ENCODE data around the gene NOC4L. TPM values are rescaled to one million over a fixed set of nuclear protein-coding genes. Genes with fewer than 3 reads are reported as not detected.

NOC4L gene
- total RNA-seq, 3 donors from 2014 or later, result 85.3 to 92.5 (median 89.0) TPM

- Mint-ChIP-seq H3K27me3 (ENCODE audit: low read depth) (no peaks in the 10 kb centered on the region), H3K36me3 (ENCODE audit: insufficient read depth) (no peaks in the 10 kb centered on the region), H3K4me3 (no peak overlapping the region), H3K9me3 (no peaks in the 10 kb centered on the region), H3K4me1 (ENCODE audit: low read depth) (peaks cover 11% of the 10 kb centered on the region)
- peak in 1 of 2 donors; percentile 11 for ATAC-seq
- no peak for DNase-seq
Observed at GRCh38 chr12:132161796-132162507, 17.7 kb downstream of the NOC4L start.

- H3K9me3 Mint-ChIP-seq, result no peaks in the 10 kb centered on the region
- H3K4me3 Mint-ChIP-seq, result no peak overlapping the region
- H3K4me1 Mint-ChIP-seq (ENCODE audit: low read depth), result peaks cover 12% of the 10 kb centered on the region
- H3K36me3 Mint-ChIP-seq (ENCODE audit: insufficient read depth), result no peaks in the 10 kb centered on the region
- DNase-seq (no peak), ATAC-seq (peak; percentile 30 to 53)
- H3K27me3 Mint-ChIP-seq (ENCODE audit: low read depth), result no peaks in the 10 kb centered on the region
Observed at GRCh38 chr12:132162508-132163031, 18.3 kb downstream of the NOC4L start.

GRCh38 chr12:132163041-132163910 is 19.0 kb downstream of the NOC4L start:
- no peaks in the 10 kb centered on the region for H3K36me3 Mint-ChIP-seq (ENCODE audit: insufficient read depth)
- ATAC-seq (peak in 1 of 2 donors; percentile 24), DNase-seq (no peak)
- H3K4me1 Mint-ChIP-seq (ENCODE audit: low read depth), result peaks cover 17% of the 10 kb centered on the region
- peak overlapping the region; percentile 53 for H3K4me3 Mint-ChIP-seq
- no peaks in the 10 kb centered on the region for H3K27me3 Mint-ChIP-seq (ENCODE audit: low read depth)
- no peaks in the 10 kb centered on the region for H3K9me3 Mint-ChIP-seq

GRCh38 chr12:132163911-132164288 is 19.6 kb downstream of the NOC4L start:
- DNase-seq, result no peak
- ATAC-seq, result no peak
- Mint-ChIP-seq H3K4me1 (ENCODE audit: low read depth) (peaks cover 17% of the 10 kb centered on the region), H3K9me3 (no peaks in the 10 kb centered on the region), H3K4me3 (no peak overlapping the region), H3K36me3 (ENCODE audit: insufficient read depth) (no peaks in the 10 kb centered on the region), H3K27me3 (ENCODE audit: low read depth) (no peaks in the 10 kb centered on the region)

- no peak for ATAC-seq
- Mint-ChIP-seq H3K27me3 (ENCODE audit: low read depth) (no peaks in the 10 kb centered on the region), H3K36me3 (ENCODE audit: insufficient read depth) (no peaks in the 10 kb centered on the region), H3K4me3 (no peak overlapping the region), H3K4me1 (ENCODE audit: low read depth) (peaks cover 17% of the 10 kb centered on the region), H3K9me3 (no peaks in the 10 kb centered on the region)
- DNase-seq, result no peak
Observed at GRCh38 chr12:132164426-132164825, 20.2 kb downstream of the NOC4L start.

- Mint-ChIP-seq H3K36me3 (ENCODE audit: insufficient read depth) (no peaks in the 10 kb centered on the region), H3K9me3 (no peaks in the 10 kb centered on the region), H3K4me3 (no peak overlapping the region), H3K27me3 (ENCODE audit: low read depth) (no peaks in the 10 kb centered on the region), H3K4me1 (ENCODE audit: low read depth) (peaks cover 16% of the 10 kb centered on the region)
- DNase-seq, result no peak
- no peak for ATAC-seq
Observed at GRCh38 chr12:132165584-132165983, 21.3 kb downstream of the NOC4L start.

- H3K36me3 Mint-ChIP-seq (ENCODE audit: insufficient read depth), result no peaks in the 10 kb centered on the region
- DNase-seq (no peak), ATAC-seq (no peak)
- H3K9me3 Mint-ChIP-seq, result no peaks in the 10 kb centered on the region
- H3K4me1 Mint-ChIP-seq (ENCODE audit: low read depth), result peaks cover 16% of the 10 kb centered on the region
- no peaks in the 10 kb centered on the region for H3K27me3 Mint-ChIP-seq (ENCODE audit: low read depth)
- no peak overlapping the region for H3K4me3 Mint-ChIP-seq
Observed at GRCh38 chr12:132166093-132166492, 21.8 kb downstream of the NOC4L start.

GRCh38 chr12:132166801-132167591 is 22.7 kb downstream of the NOC4L start:
- Mint-ChIP-seq H3K4me1 (ENCODE audit: low read depth) (peaks cover 16% of the 10 kb centered on the region), H3K27me3 (ENCODE audit: low read depth) (no peaks in the 10 kb centered on the region), H3K4me3 (no peak overlapping the region), H3K36me3 (ENCODE audit: insufficient read depth) (no peaks in the 10 kb centered on the region), H3K9me3 (no peaks in the 10 kb centered on the region)
- DNase-seq (no peak), ATAC-seq (no peak)

- peaks cover 15% of the 10 kb centered on the region for H3K4me1 Mint-ChIP-seq (ENCODE audit: low read depth)
- H3K4me3 Mint-ChIP-seq, result no peak overlapping the region
- no peaks in the 10 kb centered on the region for H3K9me3 Mint-ChIP-seq
- H3K36me3 Mint-ChIP-seq (ENCODE audit: insufficient read depth), result no peaks in the 10 kb centered on the region
- ATAC-seq, result peak; percentile 24 to 34
- no peak for DNase-seq
- H3K27me3 Mint-ChIP-seq (ENCODE audit: low read depth), result no peaks in the 10 kb centered on the region
Observed at GRCh38 chr12:132167611-132168310, 23.5 kb downstream of the NOC4L start.

- DNase-seq, result no peak
- H3K9me3 Mint-ChIP-seq, result no peaks in the 10 kb centered on the region
- H3K36me3 Mint-ChIP-seq (ENCODE audit: insufficient read depth), result no peaks in the 10 kb centered on the region
- peaks cover 5% of the 10 kb centered on the region for H3K27me3 Mint-ChIP-seq (ENCODE audit: low read depth)
- peaks cover 18% of the 10 kb centered on the region for H3K4me1 Mint-ChIP-seq (ENCODE audit: low read depth)
- no peak overlapping the region for H3K4me3 Mint-ChIP-seq
- ATAC-seq, result no peak
Observed at GRCh38 chr12:132168311-132169031, 24.2 kb downstream of the NOC4L start.

- ATAC-seq, result no peak
- no peak for DNase-seq
- H3K4me3 Mint-ChIP-seq, result no peak overlapping the region
- H3K27me3 Mint-ChIP-seq (ENCODE audit: low read depth), result peaks cover 5% of the 10 kb centered on the region
- H3K4me1 Mint-ChIP-seq (ENCODE audit: low read depth), result peaks cover 17% of the 10 kb centered on the region
- H3K36me3 Mint-ChIP-seq (ENCODE audit: insufficient read depth), result no peaks in the 10 kb centered on the region
- no peaks in the 10 kb centered on the region for H3K9me3 Mint-ChIP-seq
Observed at GRCh38 chr12:132169376-132169775, 25.1 kb downstream of the NOC4L start.

- H3K27me3 Mint-ChIP-seq (ENCODE audit: low read depth), result peaks cover 7% of the 10 kb centered on the region
- ATAC-seq (no peak), DNase-seq (no peak)
- peaks cover 23% of the 10 kb centered on the region for H3K4me1 Mint-ChIP-seq (ENCODE audit: low read depth)
- no peak overlapping the region for H3K4me3 Mint-ChIP-seq
- H3K36me3 Mint-ChIP-seq (ENCODE audit: insufficient read depth), result no peaks in the 10 kb centered on the region
- no peaks in the 10 kb centered on the region for H3K9me3 Mint-ChIP-seq
Observed at GRCh38 chr12:132170094-132170636, 25.9 kb downstream of the NOC4L start.
